Glutamatergic neuron (in vitro differentiated cells): ENCODE data around the gene PPP2R5B. TPM values are rescaled to one million over a fixed set of nuclear protein-coding genes. Genes with fewer than 3 reads are reported as not detected.
A peak's percentile ranks its signal among the peaks of the same experiment; 100 is the strongest.

ENCODE experiments used
- DNase-seq: peaks from one replicate; pipeline ENCODE4 v3.0.0; 2022
- H3K27ac Mint-ChIP-seq: one replicate; pipeline ENCODE4 v1.8.0; 2020; ENCODE audit warnings: mild to moderate bottlenecking, mixed read lengths, inconsistent platforms; ENCODE audit not compliant: unreplicated experiment
- H3K27me3 Mint-ChIP-seq: one replicate; pipeline ENCODE4 v1.8.0; 2020; ENCODE audit warnings: mild to moderate bottlenecking, moderate library complexity, mixed read lengths, inconsistent platforms; ENCODE audit not compliant: unreplicated experiment
- H3K36me3 Mint-ChIP-seq: one replicate; pipeline ENCODE4 v1.8.0; 2020; ENCODE audit warnings: mild to moderate bottlenecking, mixed read lengths, inconsistent platforms; ENCODE audit not compliant: unreplicated experiment
- H3K4me1 Mint-ChIP-seq: one replicate; pipeline ENCODE4 v1.8.0; 2020; ENCODE audit warnings: mild to moderate bottlenecking, low read depth, mixed read lengths, inconsistent platforms; ENCODE audit not compliant: unreplicated experiment
- H3K4me3 Mint-ChIP-seq: one replicate; pipeline ENCODE4 v1.8.0; 2020; ENCODE audit warnings: mild to moderate bottlenecking, mixed read lengths, inconsistent platforms; ENCODE audit not compliant: unreplicated experiment
- H3K9me3 Mint-ChIP-seq: one replicate; pipeline ENCODE4 v1.8.0; 2020; ENCODE audit warnings: mild to moderate bottlenecking, moderate library complexity, mixed read lengths, inconsistent platforms; ENCODE audit not compliant: unreplicated experiment
- CTCF ChIP-seq: fragments of 200-600 bp; sonication (generic); IDR thresholded peaks from one replicate; pipeline ENCODE4 v1.5.0; 2021; ENCODE audit not compliant: partially characterized antibody, unreplicated experiment
- total RNA-seq: library from RNA; stranded (reverse); fragmentation: NEBNext Ultra II Directional; extraction: Animal tissue kit (Norgen Biotek cat#: 25700); gene quantifications from one replicate; pipeline ENCODE4 v1.2.1, GENCODE V29; 2021; ENCODE audit not compliant: unreplicated experiment

Gene PPP2R5B
- total RNA-seq, 1 donor from 2014 or later, result 148 TPM

DNA sequence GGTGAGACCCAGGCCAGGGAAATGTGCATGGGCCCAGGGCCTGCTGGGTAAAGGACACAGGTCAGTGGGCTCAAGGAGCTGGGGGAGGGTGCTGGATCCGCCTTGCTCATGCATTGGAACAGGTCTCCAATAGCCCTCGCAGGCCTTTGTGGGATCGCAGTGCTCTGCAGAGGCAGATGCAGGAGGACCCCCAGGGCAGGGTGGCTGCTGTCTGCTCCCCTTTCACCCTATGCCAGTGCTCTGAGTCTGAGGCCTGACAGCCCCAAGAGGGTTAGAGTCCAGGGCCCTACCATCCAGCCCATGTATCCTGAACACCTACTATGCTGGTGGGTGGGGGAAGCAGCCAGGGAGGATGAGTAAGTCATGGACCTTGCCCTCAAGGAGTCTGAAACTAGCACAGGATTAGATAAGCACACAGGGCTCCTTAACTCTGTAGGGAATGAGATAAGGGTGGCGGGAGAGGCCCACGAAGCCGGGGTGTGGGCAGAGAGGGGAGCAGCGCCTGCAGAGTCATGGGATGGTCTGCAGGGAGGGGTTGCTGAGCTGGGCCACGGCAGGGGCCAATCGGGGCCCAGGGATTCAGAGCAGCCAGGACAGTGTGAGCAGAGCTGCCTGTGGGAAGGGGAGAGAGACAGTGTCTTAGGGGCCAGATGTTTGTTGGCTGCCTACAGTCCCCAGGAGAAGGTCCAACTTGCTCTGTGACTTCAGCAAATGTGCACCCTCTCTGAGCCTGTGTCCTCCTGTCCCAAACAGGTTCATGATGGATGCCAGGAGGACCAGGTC, 35.6 kb upstream of the PPP2R5B start:
- no peak for TF ChIP-seq CTCF
- Mint-ChIP-seq H3K27ac (no peak overlapping the region), H3K4me3 (no peak overlapping the region), H3K9me3 (no peaks in the 10 kb centered on the region), H3K27me3 (peaks cover 2% of the 10 kb centered on the region), H3K36me3 (no peaks in the 10 kb centered on the region), H3K4me1 (peaks cover 18% of the 10 kb centered on the region)
- DNase-seq, result no peak

DNA sequence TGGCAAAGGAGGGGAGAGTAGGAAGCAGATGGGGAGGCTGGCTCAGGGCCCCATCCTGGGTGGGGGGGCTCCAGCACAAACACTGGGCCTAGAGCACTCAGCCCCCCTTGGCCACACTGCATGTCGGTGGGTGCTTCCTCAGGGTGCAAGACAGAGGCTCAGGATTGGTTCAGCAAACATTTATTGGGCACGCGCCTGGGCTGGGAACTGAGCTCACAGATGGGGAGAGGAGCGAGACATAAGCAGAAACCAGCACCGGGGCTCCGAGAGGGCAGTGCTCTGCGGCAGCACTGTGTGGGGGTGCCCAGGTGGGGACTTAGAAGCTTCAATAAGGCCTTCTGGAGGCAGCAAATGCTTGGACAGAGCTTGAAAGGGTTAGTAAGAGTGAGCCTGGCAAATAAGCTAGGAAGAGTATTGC, 34.0 kb upstream of the PPP2R5B start:
- no peak for TF ChIP-seq CTCF
- no peak overlapping the region for H3K27ac Mint-ChIP-seq
- H3K9me3 Mint-ChIP-seq, result no peaks in the 10 kb centered on the region
- H3K27me3 Mint-ChIP-seq, result peaks cover 2% of the 10 kb centered on the region
- no peaks in the 10 kb centered on the region for H3K36me3 Mint-ChIP-seq
- peaks cover 18% of the 10 kb centered on the region for H3K4me1 Mint-ChIP-seq
- no peak for DNase-seq
- H3K4me3 Mint-ChIP-seq, result no peak overlapping the region

DNA sequence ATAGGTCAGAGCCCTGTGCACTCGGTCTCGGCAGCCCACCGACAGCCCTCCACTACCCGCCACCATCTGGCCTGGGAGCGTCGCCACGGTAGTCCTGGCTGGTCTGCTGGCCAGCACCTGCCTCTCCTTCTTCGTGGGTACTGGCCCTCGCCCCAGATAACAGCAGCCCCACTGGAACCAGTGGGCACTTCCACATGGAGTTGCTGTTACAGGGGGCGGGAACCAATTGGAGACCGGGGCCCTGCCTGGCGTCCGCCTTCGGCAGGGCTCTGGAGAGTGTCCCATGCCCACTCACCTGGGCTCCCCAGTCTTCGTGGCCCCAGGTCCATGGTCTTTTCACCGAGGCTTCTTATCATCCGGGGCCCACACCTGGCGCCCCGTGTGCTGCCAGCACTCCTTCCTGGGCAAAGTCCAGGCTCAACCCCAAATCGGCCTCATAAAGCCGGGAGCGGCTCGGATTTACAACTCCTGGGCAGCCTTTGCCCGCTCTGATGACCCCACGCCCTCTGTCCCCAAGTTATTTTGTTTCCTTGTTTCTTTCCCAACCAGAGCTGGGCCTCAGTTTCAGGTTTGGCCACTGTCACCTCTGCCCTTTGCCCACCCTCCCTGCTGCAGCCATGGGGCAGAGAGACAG, 33.2 kb upstream of the PPP2R5B start:
- Mint-ChIP-seq H3K4me3 (peak overlapping the region; percentile 10), H3K9me3 (no peaks in the 10 kb centered on the region), H3K4me1 (peaks cover 23% of the 10 kb centered on the region), H3K27me3 (peaks cover 2% of the 10 kb centered on the region), H3K36me3 (no peaks in the 10 kb centered on the region), H3K27ac (no peak overlapping the region)
- DNase-seq, result no peak
- no peak for TF ChIP-seq CTCF

DNA sequence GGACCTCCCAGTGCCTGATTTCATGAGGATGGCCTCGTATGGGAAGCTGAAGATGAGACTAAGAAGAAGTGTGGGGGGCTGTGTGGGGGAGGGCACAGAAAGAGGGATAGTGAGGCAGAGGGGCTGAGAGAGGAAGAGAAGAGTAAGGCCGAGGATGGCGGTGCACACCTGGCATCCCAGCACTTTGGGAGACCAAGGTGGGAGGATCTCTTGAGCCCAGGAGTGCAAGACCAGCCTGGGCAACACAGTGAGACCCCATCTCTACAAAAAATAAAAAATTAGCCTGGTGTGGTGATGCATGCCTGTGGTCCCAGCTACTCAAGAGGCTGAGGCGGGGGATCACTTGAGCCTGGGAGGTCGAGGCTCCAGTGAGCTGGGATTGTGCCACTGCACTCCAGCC, 32.6 kb upstream of the PPP2R5B start:
- H3K36me3 Mint-ChIP-seq, result no peaks in the 10 kb centered on the region
- H3K27me3 Mint-ChIP-seq, result peaks cover 2% of the 10 kb centered on the region
- peaks cover 23% of the 10 kb centered on the region for H3K4me1 Mint-ChIP-seq
- no peaks in the 10 kb centered on the region for H3K9me3 Mint-ChIP-seq
- TF ChIP-seq CTCF, result no peak
- H3K4me3 Mint-ChIP-seq, result peak overlapping the region; percentile 10
- peak overlapping the region; percentile 24 for H3K27ac Mint-ChIP-seq
- DNase-seq, result no peak

DNA sequence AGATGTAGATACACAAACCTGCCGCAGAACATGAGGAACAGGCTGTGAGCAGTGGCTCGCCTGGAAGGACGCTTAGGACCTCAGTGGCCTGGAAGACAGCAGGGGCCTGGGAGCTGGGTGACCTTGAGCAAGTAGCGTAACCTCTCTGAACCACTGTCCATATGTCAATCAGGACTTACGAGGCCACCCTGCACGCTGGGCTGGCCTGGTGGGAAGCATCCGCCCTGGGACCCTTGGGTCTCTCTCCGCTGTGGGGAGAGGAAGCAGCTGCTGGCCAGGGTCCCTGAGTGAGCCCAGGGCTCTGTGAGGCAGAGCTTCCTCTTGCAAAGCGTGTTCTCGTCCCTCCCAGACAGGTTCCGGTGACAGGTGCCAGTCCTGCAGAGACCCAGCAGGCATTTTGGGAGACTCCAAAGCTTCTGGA, 32.1 kb upstream of the PPP2R5B start:
- Mint-ChIP-seq H3K27me3 (peaks cover 2% of the 10 kb centered on the region), H3K27ac (peak overlapping the region; percentile 24), H3K9me3 (no peaks in the 10 kb centered on the region), H3K36me3 (no peaks in the 10 kb centered on the region), H3K4me1 (peaks cover 21% of the 10 kb centered on the region), H3K4me3 (no peak overlapping the region)
- DNase-seq, result no peak
- TF ChIP-seq CTCF, result no peak
